HG02798 (cell line): ENCODE measurements around the gene DAG1.

ENCODE experiments used
- ATAC-seq: cut with Tn5 transposase; IDR thresholded peaks from one replicate; pipeline ENCODE4 v1.9.1; 2021; ENCODE audit warnings: mild to moderate bottlenecking; ENCODE audit not compliant: unreplicated experiment, poor library complexity

The DAG1 gene

DNA sequence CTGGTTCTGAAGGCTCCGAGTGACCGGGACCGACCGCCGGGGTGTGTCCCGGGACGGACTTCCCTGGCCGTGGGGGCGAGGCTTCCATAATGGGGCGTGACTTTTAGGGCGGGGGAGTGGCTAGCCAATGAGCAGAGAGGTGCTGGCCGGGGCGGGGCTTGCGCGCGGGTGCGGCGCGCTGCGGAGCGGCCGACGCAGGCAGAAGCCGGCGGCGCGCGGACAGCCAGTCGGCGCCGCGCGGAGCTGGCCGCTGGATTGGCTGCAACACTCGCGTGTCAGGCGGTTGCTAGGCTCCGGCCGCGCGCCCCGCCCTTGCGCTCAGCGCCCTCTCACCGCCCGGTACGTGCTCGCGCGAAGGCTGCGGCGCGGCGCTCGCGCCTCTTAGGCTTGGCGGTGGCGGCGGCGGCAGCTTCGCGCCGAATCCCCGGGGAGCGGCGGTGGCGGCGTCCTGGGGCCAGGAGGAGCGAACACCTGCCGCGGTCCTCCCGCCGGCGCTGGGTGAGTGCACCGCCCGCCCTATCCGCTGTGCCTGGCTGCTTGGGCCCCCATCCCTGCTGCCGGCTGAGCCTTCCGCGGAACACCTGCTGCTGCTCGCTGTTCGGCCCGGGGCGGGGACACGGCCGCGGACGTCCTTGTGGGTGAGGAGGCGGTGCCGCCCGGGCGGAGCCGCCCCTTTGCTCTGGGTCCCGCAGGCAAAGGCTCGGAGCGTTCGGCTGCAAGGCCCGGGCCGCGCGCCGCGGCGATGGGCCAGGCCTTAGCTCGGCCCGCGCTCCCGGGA, at the start of gene DAG1:
TSS of gene DAG1 (plus strand) at position 332 of the 778 bp plus-strand sequence. CDS start 40,268 bp downstream, outside the sequence.
- peak; percentile 87 for ATAC-seq

DNA sequence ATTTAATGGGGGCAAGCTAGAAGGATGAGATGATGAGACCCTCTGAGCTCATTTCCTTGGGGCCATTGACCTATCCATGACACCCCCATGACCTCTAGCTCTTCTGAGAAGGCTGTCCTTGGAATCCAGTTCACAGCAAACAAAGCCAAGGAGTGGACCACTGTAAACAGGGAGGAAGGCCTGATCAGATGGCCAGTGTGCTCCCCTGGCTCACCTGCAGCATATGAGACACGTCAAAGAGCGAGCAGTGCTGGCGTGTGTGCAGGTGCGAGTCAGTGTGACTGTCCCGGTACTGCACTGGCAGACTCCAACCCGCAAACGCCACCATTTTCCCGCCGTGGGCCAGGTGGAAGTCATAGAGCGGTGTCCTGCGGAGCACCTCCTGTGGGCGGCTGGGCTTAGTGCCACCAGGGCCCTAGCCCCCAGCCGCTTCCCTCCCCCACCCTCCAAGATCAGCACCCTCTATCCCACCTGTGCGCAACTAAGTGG, 48.1 kb upstream of the DAG1 start:
- ATAC-seq: no peak

DNA sequence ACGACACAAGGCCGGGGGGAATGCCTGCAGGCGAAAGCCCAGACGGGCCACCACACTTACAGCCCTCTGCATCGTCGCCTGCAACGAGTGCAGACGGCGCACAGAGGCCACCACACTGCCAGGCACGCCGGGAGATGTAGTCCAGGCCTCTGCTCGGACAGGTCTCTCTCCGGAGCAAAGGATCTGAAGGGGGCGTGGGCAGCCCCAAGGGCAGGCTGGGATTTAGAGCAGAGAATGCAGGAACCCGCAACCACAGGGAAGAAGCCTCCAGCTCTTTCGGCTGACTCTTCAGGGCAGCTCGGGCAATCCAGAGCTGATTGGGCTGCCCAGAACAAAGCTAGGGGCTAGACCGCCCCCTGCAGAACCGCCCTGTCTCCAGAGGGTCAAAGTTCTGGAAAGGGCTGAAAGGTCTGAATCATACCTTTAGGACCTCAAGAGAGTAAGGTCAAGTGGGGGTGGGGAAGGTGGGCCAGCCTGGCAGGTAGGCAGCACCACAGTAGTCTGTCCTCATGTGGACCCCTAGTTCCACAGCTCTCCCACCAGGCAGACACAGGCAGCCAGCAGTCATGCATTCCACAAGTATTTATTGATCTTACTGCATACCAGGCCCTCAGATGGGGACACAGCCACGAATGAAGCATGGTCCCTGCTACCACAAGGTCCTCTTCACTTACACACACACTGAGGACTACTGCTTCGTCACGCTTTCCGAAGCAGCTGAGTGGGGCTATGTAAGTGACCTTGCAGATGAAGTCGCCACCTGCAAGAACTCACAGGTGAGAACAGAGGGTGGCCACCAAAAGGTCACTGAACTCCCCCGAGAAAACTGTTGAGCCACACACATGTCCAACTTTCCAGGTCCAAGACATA, 47.5 kb upstream of the DAG1 start, which contains the start of gene AMT:
TSS of gene AMT (minus strand) at position 95 of the 870 bp plus-strand sequence. CDS start at position 72, 23 bp downstream.
- no peak for ATAC-seq

DNA sequence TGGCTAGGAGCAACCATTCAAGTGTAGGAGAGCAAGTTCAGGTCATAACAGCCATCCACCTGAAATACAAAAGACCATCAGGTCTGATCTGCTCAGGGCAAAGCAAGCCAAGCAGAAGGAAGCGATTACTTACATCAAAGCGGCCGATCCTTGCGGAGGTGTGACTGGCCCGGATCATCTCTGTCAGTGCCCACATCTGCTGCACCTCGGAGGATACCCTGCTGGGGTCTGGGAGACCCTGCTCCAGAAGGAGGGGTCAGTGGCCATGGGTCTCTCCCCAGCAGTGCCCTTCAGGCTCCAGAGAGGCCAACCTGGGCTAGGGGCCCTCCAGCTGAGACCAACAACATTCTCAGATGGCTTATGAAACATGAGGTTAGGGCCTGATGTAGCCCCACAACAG, 45.3 kb upstream of the DAG1 start:
- ATAC-seq: no peak

DNA sequence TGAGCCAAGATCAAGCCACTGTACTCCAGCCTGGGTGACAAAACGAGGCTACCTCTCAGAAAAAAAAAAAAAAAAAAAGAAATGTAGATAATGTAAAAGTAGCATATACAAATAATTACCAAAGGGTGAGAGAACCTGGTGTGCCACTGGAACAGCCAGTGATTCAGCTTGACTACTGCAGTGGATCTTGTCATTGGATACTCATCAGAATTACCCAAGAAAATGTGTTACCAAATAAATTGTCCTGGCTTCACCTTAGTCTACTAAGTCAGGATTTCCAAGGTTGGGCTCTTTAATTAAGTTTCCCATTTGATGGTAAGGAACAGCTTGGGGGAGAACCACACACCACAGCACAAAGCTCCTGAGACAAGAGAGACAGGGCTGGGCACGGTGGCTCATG, 42.5 kb upstream of the DAG1 start:
- no peak for ATAC-seq

DNA sequence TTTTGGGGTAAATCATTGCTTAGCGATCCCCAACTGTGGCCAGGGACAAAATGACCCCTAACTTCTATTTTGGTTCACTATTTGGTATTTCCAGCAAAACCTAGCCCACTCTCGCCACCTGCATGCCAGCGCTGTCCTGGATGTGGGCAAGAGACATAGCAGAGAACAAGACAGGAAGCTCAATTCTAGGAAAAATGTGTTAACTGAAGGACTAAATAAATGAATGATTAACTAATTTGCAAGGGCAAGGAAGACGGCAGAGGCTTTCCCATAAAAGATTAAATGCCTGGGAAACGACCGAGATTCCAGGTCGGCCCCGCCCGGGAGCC, 41.4 kb upstream of the DAG1 start:
- no peak for ATAC-seq

DNA sequence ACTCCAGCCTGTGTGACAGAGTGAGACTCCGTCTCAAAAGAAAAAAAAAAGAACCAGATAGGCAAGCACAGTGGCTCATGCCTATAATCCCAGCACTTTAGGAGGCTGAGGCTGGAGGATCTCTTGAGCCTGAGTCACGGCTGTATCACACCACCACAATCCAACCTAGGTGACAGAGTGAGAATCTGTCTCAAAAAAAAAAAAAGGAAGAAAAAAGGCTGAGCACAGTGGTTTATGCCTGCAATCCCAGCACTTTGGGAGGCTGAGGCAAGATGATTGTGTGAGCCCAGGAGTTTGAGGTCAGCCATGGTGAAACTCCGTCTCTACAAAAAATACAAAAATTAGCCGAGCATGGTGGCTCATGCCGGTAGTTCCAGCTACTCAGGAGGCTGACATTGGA, 35.3 kb upstream of the DAG1 start:
- no peak for ATAC-seq

DNA sequence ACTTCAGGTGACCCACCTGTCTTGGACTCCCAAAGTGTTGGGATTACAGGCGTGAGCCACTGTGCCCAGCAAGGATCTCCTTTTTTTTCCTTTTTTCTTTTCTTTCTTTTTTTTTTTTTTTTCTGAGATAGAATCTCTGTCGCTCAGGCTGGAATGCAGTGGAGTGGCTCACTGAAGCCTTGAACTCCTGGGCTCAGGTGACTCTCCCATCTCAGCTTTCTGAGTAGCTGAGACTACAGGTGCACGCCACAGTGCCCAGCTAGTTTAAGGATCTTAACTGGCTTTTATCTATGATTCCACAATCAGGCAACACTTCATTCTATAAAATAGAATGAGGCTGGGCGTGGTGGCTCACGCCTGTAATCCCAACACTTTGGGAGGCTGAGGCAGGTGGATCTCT, 24.7 kb upstream of the DAG1 start:
- no peak for ATAC-seq

DNA sequence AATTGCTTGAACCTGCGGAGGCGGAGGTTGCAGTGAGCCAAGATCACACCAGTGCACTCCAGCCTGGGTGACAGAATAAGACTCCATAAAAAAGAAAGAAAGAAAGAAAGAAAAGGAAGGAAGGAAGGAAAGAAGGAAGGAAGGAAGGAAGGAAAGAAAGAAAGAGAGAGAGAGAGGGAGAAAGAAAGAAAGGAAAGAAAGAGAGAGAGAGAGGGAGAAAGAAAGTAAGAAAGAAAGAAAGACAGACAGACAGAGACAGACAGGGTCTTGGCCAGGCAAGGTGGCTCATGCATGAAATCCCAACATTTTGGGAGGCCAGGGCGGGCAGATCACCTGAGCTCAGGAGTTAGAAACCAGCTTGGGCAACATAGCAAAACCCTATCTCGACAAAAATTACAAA, 16.4 kb upstream of the DAG1 start:
- no peak for ATAC-seq

DNA sequence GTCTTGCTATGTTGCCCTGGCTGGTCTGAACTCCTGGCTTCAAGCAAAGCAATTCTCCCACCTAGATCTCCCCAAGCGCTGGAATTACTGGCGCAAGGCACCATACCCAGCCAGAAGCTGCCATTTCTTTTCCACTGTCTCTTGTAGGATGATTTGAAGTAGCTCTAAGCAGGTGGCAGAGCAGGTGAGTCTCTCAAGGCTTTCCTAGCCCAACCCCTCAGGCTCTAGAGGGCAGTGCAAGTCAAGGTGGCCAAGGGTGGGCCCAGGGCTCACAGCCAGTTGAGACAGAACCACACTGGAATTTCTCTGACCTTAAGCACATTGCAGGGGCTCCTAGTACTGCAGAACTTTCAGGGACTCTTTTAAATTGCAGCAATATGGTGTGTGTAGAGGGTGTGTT, 15.6 kb upstream of the DAG1 start:
- no peak for ATAC-seq

DNA sequence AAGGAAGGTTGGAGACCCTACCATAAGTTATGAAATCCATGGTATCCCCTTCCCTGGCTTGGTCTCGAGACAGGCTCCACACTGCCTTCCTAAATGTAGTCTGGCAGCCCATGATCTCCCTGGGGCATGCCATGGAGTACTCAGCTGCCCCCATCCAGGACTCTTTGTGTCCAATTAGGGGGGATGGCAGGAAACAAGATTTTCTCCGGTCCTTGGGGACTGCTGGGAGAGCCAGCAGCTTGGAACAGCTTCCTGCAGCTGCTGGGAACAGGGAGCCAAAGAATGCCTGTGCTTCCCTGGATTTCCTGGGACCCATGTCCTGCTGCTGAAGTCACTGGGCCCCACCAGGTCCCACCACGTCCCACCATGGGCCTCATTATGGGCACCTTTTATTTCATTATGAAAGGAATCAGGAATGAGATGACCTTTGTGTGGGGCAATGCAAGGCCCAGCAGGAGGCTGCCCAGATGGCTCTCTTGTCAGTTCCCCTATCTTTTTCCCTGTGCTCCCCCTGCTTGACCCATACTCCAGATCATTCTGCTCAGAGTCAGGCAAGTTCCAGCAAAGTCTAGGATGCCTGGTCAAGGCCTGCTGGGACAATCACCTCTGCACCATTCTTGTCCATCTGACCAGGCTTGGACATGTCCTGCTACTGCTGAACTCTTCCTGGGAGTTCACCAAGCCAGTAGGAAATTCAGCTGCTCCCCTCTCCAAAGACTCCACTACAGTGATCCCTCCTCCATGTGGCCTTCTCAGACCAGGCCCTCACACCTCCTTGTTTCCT, 15.0 kb upstream of the DAG1 start:
- ATAC-seq: no peak

DNA sequence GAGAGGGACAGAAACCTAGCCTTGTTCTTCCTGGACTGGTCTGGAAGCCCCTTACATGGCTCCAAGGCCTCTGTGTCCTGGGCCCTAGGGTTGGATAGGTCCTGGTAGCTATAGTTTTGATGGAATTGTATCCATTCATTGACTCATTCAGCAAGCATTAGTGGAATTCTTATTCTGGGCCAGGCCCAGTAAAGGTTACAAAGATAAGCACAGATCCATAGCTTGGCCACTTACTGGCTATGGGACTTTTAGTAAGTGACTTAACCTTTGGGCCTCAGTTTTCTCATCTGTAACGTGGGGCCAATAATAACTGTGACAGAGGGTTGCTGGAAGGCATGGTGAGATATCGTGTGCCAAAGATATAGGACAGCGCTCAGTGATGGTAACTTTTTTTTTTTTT, 13.6 kb upstream of the DAG1 start:
- no peak for ATAC-seq

DNA sequence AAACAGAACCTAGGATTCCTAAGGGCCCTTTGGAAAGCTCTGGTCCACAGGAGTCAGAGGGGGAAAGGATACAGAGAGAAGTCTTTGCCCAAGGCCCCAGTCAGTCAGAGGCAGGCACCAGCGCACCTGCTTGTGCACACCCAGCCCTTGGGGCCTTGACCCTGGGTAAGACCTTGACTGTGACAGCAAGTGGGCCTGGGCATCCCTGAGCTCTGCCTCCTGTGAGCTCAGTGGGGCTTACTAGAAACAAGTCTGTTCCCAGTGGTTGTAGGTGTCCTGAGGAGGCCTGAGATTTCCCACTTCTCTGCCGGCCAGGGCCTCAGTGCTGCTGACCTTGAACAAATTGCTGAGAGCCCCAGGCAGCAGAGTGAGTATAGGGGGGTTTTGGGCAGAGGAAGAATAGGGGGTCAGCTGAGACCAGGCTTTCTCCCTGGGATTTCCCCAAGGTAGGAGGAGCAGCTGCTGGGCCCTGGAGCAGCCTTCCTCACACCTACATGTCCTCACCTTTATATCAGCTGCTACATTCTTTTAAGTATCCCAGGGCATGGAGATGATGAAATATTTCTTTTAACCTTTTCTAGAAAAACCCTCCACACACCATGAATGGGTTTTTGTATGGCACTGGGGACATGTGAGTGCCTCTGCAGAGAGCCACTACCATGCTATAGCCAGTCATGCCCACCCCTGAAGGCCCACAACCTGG, 9.7 kb upstream of the DAG1 start:
- no peak for ATAC-seq

DNA sequence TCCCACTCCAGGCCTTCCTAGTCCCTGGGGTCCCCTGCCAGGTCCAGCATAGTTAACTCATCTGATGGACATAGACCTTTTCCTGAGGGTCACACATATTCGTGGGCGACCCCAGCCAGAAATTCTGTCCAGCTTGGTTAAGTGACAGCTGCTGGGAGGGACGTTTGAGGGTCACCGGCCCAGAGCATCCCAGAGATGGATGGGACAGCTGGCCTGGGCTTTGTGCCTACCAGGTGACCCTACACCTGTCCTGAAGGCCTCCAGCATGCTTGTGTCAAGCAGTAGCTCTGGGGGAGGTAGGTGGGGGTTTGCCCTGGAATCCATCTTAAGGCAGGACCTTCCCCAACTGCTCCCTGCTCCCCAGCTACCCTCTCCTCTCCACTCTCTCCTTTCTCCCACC, 9.1 kb upstream of the DAG1 start:
- no peak for ATAC-seq

DNA sequence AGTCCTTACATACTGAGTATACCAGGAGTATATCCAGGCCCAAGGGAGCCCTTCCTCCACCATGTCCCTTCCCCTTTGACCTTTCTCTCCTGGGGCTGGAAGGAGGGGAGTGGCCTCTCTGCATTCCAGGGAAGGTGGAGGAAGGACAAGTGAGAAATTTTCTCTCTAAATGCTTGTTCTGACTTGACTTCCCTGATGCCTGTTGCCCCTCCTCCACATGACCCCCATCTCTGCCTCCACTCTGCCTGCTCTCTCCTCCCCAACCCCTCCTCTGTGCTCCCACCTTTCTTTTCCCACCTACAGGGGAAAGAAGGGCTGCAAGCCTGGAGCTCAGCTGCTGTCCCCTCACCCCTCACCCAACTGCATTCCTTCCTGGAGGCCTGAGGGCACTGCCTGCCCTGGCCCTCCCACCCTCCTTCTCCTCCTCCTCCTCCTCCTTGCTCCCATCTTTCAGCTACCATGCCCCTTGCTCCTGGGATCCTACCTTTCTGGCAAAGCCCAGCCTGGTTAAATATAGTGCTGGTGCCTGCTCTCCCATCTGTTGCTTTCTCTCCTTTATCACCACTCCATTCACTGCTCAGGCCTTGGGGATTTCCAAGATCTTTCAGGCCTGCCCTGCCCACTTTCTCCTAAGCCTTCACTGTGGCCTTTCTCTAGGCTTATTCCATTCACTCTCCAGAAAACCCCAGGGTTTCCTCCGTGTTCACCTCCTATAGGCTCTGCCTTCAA, 8.5 kb upstream of the DAG1 start:
- ATAC-seq: no peak

DNA sequence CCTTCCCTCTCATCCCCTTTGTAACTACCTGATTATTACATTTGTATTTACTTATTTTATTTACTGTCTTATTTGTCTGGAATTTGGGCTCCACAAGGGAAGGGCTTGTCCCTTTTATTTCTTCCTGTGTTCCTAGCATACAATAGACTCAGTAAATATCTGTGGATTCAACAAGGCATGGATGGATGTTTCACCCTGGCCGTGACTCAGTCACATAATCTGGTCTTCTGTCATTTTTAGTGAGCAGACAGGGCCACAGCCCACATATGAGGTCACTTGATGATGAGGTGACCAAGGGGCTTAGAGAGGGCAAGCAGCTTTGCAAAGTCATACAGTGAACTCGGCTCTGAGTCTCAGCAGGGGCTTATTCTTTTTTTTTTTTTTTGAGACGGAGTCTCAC, 7.8 kb upstream of the DAG1 start:
- ATAC-seq: no peak

DNA sequence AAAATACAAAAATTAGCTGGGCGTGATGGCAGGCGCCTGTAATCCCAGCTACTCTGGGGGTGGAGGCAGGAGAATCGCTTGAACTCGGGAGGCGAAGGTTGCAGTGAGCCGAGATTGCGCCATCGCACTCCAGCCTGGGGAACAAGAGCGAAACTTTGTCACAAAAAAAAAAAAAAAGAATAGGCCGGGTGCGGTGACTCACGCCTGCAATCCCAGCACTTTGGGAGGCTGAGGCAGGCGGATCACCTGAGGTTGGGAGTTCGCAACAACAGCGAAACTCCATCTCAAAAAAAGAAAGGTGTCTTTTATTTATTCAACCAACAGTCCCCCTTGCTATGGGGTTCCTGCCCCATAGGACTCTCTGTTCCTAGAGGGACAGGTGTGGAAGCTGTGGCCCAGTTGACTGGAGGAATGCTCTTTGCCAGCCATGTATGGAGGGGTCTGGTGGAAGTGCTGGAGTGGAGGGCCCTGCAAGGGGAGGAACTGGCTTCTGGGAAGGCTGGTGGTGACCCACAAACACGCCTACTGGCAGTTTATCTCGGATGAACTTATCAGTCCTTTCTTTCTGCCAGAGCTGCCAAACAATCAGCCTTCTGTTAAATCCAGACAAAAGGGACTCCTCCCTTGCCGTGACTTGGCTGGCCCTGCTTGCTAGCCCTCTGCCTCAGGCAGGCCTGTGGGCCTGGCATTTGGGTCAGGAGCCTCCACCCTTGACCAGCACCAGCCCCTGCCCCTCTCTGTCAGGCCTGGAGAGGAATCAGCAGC, 4.6 kb upstream of the DAG1 start:
- ATAC-seq: no peak

DNA sequence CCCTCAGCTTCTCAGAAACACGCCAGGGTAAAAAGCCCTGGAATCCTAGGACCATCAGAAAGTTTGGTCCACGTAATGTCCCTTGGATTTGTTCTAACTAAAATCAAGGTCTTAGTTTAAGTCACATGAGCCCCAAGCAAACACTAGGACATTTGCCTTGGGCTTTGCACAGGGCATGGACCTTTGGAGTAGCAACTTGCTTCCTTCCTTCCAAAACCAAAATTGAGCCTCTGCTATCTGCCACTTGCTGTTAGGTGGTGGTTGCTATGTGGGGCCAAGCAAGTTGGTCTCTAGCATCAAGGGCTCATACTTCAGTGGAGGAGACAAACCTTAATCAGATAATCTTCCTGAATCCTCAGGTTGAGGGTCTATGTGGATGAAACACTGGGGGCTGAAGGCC, 4.0 kb upstream of the DAG1 start:
- no peak for ATAC-seq
